ENCODE measurements around the gene OR2A14.
"Not testable (repeated sequence)": the region's sequence is repeated elsewhere in the genome, so short reads cannot be mapped to it uniquely, and the experiment has no call there.

- TF ChIP-seq THRA (CRISPR knock-in tag; IDR thresholded peaks at IDR 0.05; ENCODE audit: borderline replicate concordance); EP300 (IDR thresholded peaks at IDR 0.05; ENCODE audit: low read depth in 2 of 2, low read length in 2 of 2); EP300 (CRISPR knock-in tag; IDR thresholded peaks at IDR 0.05; ENCODE audit: borderline replicate concordance); TEAD2 (CRISPR knock-in tag; IDR thresholded peaks at IDR 0.05); SP2 (CRISPR knock-in tag; IDR thresholded peaks at IDR 0.05); ZNF713 (CRISPR knock-in tag; IDR thresholded peaks at IDR 0.05); AHR (CRISPR knock-in tag; IDR thresholded peaks at IDR 0.05); ZNF660 (CRISPR knock-in tag; IDR thresholded peaks at IDR 0.05; ENCODE audit: borderline replicate concordance, low read depth); NFATC3 (CRISPR knock-in tag; IDR thresholded peaks at IDR 0.05): not testable (repeated sequence)
These were observed 6.6 kb downstream of the OR2A14 start for GRCh38 chr7:144129601-144130000.

Measured in HepG2 (cell line).